ENCODE data around the gene TP63. TPM values are rescaled to one million over a fixed set of nuclear protein-coding genes. Genes with fewer than 3 reads are reported as not detected.

TP63 gene
- total and polyA plus RNA-seq, 2 experiments from 2014 or later: not detected

DNA sequence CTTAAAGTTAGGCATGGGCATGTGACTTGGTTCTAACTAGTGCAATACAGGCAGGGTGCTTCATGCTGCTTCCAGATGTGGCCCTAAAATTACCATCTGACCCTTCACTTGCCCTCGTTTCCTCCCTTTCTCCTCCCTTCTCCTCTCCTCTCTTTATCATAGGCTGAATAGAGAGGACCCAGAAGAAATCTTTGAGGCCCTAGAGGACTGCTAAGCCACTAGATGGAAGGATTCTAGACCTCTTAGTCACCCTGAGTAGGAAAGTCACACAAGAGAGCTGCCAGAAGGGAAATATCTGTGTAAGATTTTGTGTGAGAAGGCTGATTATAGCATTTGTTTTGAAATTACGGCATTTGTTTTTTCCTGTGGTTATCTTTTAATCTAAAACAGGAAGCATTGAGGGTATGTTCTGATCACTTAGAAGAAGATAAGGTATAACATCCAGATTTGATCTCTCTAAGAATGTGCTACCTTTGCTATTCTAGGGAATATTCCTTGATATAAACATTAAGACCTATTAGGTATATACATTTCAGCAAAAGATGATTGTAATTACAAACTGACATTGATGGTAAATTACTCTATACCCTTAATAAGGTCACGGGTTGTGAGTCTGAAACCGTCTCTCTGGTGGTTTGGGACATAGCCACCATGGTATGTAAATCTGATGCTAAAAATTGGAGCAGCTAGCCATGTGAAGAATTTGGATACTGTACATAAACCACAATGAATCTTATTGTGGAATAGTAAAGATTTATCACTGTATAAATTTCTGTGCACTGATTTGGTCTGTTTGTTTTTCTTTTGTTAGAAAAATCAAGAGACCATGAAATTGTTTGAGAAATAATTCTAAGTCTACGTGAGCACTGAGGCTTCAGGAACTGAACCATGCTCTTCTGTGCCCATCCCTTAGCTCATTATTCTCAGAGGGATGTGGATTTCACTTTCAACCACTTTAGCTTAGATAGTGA, 84.1 kb downstream of the TP63 start:
- Histone ChIP-seq H3K36me3 (ENCODE audit: insufficient read depth) (no peaks in the 10 kb centered on the region), H4K20me1 (replicated peaks; ENCODE audit: insufficient read depth) (no peaks in the 10 kb centered on the region), H3K27me3 (ENCODE audit: insufficient read depth) (no peaks in the 10 kb centered on the region), H3K4me2 (no peak overlapping the region), H3K4me3 (no peak overlapping the region), H2AFZ (no peak overlapping the region), H3K4me1 (ENCODE audit: insufficient read depth) (0 out of 2 replicates have a peak, but pooled peaks cover 2% of the 10 kb centered on the region), H3K9me2 (ENCODE audit: insufficient read depth) (no peaks in the 10 kb centered on the region), H3F3A (replicated peaks; ENCODE audit: low read depth) (no peaks in the 10 kb centered on the region), H3K79me2 (replicated peaks; ENCODE audit: insufficient read depth) (no peaks in the 10 kb centered on the region), H3K27ac (ENCODE audit: low read depth) (no peak overlapping the region)
- Mint-ChIP-seq H3K4me1 (peaks cover 5% of the 10 kb centered on the region; the same call in 2 of the 3 replicates), H3K9me3 (no peaks in the 10 kb centered on the region), H3K4me3 (no peak overlapping the region), H3K36me3 (ENCODE audit: low read depth) (no peaks in the 10 kb centered on the region), H3K27me3 (ENCODE audit: insufficient read depth, low read depth, poor library complexity) (no peaks in the 10 kb centered on the region), H3K27ac (no peak overlapping the region)
- ATAC-seq (no peak), DNase-seq (ENCODE audit: low spot score) (no peak)
- TF ChIP-seq, protein P1, sequence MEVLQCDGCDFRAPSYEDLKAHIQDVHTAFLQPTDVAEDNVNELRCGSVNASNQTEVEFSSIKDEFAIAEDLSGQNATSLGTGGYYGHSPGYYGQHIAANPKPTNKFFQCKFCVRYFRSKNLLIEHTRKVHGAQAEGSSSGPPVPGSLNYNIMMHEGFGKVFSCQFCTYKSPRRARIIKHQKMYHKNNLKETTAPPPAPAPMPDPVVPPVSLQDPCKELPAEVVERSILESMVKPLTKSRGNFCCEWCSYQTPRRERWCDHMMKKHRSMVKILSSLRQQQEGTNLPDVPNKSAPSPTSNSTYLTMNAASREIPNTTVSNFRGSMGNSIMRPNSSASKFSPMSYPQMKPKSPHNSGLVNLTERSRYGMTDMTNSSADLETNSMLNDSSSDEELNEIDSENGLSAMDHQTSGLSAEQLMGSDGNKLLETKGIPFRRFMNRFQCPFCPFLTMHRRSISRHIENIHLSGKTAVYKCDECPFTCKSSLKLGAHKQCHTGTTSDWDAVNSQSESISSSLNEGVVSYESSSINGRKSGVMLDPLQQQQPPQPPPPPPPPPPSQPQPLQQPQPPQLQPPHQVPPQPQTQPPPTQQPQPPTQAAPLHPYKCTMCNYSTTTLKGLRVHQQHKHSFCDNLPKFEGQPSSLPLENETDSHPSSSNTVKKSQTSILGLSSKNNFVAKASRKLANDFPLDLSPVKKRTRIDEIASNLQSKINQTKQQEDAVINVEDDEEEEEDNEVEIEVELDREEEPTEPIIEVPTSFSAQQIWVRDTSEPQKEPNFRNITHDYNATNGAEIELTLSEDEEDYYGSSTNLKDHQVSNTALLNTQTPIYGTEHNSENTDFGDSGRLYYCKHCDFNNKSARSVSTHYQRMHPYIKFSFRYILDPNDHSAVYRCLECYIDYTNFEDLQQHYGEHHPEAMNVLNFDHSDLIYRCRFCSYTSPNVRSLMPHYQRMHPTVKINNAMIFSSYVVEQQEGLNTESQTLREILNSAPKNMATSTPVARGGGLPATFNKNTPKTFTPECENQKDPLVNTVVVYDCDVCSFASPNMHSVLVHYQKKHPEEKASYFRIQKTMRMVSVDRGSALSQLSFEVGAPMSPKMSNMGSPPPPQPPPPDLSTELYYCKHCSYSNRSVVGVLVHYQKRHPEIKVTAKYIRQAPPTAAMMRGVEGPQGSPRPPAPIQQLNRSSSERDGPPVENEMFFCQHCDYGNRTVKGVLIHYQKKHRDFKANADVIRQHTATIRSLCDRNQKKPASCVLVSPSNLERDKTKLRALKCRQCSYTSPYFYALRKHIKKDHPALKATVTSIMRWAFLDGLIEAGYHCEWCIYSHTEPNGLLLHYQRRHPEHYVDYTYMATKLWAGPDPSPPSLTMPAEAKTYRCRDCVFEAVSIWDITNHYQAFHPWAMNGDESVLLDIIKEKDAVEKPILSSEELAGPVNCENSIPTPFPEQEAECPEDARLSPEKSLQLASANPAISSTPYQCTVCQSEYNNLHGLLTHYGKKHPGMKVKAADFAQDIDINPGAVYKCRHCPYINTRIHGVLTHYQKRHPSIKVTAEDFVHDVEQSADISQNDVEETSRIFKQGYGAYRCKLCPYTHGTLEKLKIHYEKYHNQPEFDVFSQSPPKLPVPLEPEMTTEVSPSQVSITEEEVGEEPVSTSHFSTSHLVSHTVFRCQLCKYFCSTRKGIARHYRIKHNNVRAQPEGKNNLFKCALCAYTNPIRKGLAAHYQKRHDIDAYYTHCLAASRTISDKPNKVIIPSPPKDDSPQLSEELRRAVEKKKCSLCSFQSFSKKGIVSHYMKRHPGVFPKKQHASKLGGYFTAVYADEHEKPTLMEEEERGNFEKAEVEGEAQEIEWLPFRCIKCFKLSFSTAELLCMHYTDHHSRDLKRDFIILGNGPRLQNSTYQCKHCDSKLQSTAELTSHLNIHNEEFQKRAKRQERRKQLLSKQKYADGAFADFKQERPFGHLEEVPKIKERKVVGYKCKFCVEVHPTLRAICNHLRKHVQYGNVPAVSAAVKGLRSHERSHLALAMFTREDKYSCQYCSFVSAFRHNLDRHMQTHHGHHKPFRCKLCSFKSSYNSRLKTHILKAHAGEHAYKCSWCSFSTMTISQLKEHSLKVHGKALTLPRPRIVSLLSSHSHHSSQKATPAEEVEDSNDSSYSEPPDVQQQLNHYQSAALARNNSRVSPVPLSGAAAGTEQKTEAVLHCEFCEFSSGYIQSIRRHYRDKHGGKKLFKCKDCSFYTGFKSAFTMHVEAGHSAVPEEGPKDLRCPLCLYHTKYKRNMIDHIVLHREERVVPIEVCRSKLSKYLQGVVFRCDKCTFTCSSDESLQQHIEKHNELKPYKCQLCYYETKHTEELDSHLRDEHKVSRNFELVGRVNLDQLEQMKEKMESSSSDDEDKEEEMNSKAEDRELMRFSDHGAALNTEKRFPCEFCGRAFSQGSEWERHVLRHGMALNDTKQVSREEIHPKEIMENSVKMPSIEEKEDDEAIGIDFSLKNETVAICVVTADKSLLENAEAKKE (CRISPR knock-in tag; IDR thresholded peaks at IDR 0.05): no peak
- no peak for TF ChIP-seq JUNB (IDR thresholded peaks at IDR 0.05; ENCODE audit: unreplicated experiment)

GRCh38 chr3:189718215-189718614, 87.0 kb downstream of the TP63 start:
- Histone ChIP-seq H3K79me2 (replicated peaks; ENCODE audit: insufficient read depth) (no peaks in the 10 kb centered on the region), H3K4me2 (no peak overlapping the region), H3K4me3 (no peak overlapping the region), H4K20me1 (replicated peaks; ENCODE audit: insufficient read depth) (no peaks in the 10 kb centered on the region), H3K27me3 (ENCODE audit: insufficient read depth) (no peaks in the 10 kb centered on the region), H3K36me3 (ENCODE audit: insufficient read depth) (no peaks in the 10 kb centered on the region), H3K9me2 (ENCODE audit: insufficient read depth) (no peaks in the 10 kb centered on the region), H3F3A (replicated peaks; ENCODE audit: low read depth) (no peaks in the 10 kb centered on the region), H2AFZ (no peak overlapping the region), H3K4me1 (ENCODE audit: insufficient read depth) (no peaks in the 10 kb centered on the region), H3K27ac (ENCODE audit: low read depth) (no peak overlapping the region)
- Mint-ChIP-seq H3K4me3 (no peak overlapping the region), H3K9me3 (no peaks in the 10 kb centered on the region), H3K27me3 (ENCODE audit: insufficient read depth, low read depth, poor library complexity) (no peaks in the 10 kb centered on the region), H3K4me1 (peaks cover 5% of the 10 kb centered on the region; the same call in 2 of the 3 replicates), H3K36me3 (ENCODE audit: low read depth) (no peaks in the 10 kb centered on the region), H3K27ac (no peak overlapping the region)
- no peak for TF ChIP-seq EZH2phosphoT487 (IDR thresholded peaks at IDR 0.05; ENCODE audit: unreplicated experiment)
- no peak for TF ChIP-seq REST (IDR thresholded peaks at IDR 0.05; ENCODE audit: unreplicated experiment)
- DNase-seq (ENCODE audit: low spot score): no peak
- ATAC-seq: no peak

Measured in GM23338 (cell line).